HEK293T (cell line): ENCODE results near the gene EPN1.

Experiments used
- CTCF ChIA-PET: fragments of 350-600 bp; formaldehyde crosslinking; extraction: SDS; loops from one replicate; lab custom pipeline; 2021; ENCODE audit warnings: antibody characterized with exemption, inconsistent platforms; lab: Yijun Ruan, JAX
- POLR2A ChIA-PET: fragments of 350-600 bp; formaldehyde crosslinking; extraction: SDS; loops from one replicate; lab custom pipeline; 2020; ENCODE audit warnings: antibody characterized with exemption, inconsistent platforms; lab: Yijun Ruan, JAX
- DNase-seq: peaks from one replicate; pipeline ENCODE4 v3.0.0; 2012; ENCODE audit warnings: mixed read lengths; ENCODE audit errors: extremely low spot score
- ARNT ChIP-seq: fragments of 450-650 bp; IDR thresholded peaks from 2 replicates; pipeline ENCODE4 v1.6.1; 2017; ENCODE audit warnings: mild to moderate bottlenecking
- BHLHE40 ChIP-seq: fragments of 450-650 bp; IDR thresholded peaks from 2 replicates; pipeline ENCODE4 v1.6.1; 2016; ENCODE audit warnings: mild to moderate bottlenecking, moderate library complexity, borderline replicate concordance
- CTBP1 ChIP-seq: fragments of 450-650 bp; IDR thresholded peaks from 2 replicates; pipeline ENCODE4 v1.6.1; 2016; ENCODE audit warnings: borderline replicate concordance
- ELF4 ChIP-seq: fragments of 450-650 bp; IDR thresholded peaks from 2 replicates; pipeline ENCODE4 v1.6.1; 2017; ENCODE audit warnings: antibody characterized with exemption
- FOXA1 ChIP-seq: fragments of 450-650 bp; IDR thresholded peaks from 2 replicates; pipeline ENCODE4 v1.6.1; 2016; ENCODE audit warnings: mild to moderate bottlenecking
- FOXK2 ChIP-seq: fragments of 450-650 bp; IDR thresholded peaks from 2 replicates; pipeline ENCODE4 v1.6.1; 2016; ENCODE audit warnings: mild to moderate bottlenecking
- FOXM1 ChIP-seq: fragments of 450-650 bp; IDR thresholded peaks from 2 replicates; pipeline ENCODE4 v1.6.1; 2017; ENCODE audit warnings: mild to moderate bottlenecking, borderline replicate concordance
- HDGF ChIP-seq: fragments of 450-650 bp; IDR thresholded peaks from 2 replicates; pipeline ENCODE4 v1.6.1; 2017; ENCODE audit warnings: antibody characterized with exemption, borderline replicate concordance
- L3MBTL2 ChIP-seq: fragments of 450-650 bp; conservative IDR thresholded peaks from 2 replicates; pipeline ENCODE4 v1.6.1; 2016; ENCODE audit warnings: mild to moderate bottlenecking
- LEF1 ChIP-seq: fragments of 450-650 bp; IDR thresholded peaks from 2 replicates; pipeline ENCODE4 v1.6.1; 2017; ENCODE audit warnings: mild to moderate bottlenecking, borderline replicate concordance
- NFRKB ChIP-seq: fragments of 450-650 bp; IDR thresholded peaks from 2 replicates; pipeline ENCODE4 v1.6.1; 2016; ENCODE audit warnings: mild to moderate bottlenecking, moderate library complexity
- SP1 ChIP-seq: fragments of 450-650 bp; IDR thresholded peaks from 2 replicates; pipeline ENCODE4 v1.6.1; 2017
- SUZ12 ChIP-seq: fragments of 450-650 bp; IDR thresholded peaks from 2 replicates; pipeline ENCODE4 v1.6.1; 2016; ENCODE audit warnings: mild to moderate bottlenecking
- TARDBP ChIP-seq: fragments of 450-650 bp; IDR thresholded peaks from 2 replicates; pipeline ENCODE4 v1.6.1; 2016
- ZNF384 ChIP-seq: fragments of 450-650 bp; IDR thresholded peaks from 2 replicates; pipeline ENCODE4 v1.6.1; 2016
- TF ChIP-seq, protein P1 (sequence below): fragments of 450-650 bp; IDR thresholded peaks from 2 replicates; pipeline ENCODE4 v1.6.1; 2016

The EPN1 gene

DNA sequence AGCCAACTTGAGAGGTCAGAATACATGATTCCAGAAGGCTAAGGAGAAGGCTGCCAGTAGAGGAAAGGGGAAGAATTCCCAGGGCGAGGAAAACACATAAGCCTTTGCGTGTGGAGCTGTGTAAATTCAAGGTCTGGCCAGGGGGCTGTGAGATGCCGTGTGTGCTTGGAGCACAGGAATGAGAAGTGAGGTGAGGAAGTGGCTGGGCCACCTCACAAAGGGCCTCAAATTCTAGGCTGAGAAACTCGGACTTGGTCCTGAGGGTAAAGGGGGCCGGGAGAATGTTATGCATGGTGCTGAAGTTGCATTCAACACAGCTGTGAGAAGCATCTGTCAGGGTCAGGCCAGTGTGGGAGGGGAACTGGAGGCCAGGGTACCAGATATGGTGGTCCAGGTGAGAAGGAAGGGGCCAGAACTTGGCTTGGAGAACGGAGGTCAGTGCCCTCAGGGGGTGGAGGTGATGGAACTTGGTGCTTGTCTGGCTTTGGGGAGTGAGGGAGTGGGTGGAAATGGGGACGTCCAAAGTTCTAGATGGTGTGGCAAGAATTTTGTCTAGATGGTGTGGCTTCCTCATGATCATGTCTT lies 39.1 kb upstream of the EPN1 start:
- no peak for DNase-seq
- TF ChIP-seq L3MBTL2 (no peak), CTBP1 (no peak), FOXM1 (no peak), FOXK2 (no peak), ELF4 (no peak), BHLHE40 (no peak), NFRKB (no peak), HDGF (no peak)
- TF ChIP-seq, protein P1, sequence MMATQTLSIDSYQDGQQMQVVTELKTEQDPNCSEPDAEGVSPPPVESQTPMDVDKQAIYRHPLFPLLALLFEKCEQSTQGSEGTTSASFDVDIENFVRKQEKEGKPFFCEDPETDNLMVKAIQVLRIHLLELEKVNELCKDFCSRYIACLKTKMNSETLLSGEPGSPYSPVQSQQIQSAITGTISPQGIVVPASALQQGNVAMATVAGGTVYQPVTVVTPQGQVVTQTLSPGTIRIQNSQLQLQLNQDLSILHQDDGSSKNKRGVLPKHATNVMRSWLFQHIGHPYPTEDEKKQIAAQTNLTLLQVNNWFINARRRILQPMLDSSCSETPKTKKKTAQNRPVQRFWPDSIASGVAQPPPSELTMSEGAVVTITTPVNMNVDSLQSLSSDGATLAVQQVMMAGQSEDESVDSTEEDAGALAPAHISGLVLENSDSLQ = no peak
- ChIA-PET POLR2A (interaction anchor here (0.6 to 2.4 kb wide), 5 partner anchors 11 to 469 kb away, joined by 3 to 12 read pairs (median 3); partner anchors contain the start of genes CCDC106, U2AF2 and ZNF784), CTCF (interaction anchor here (0.6 kb wide), 2 partner anchors 18 to 36 kb away, joined by 3 to 5 read pairs; no protein-coding TSS in a partner anchor)

DNA sequence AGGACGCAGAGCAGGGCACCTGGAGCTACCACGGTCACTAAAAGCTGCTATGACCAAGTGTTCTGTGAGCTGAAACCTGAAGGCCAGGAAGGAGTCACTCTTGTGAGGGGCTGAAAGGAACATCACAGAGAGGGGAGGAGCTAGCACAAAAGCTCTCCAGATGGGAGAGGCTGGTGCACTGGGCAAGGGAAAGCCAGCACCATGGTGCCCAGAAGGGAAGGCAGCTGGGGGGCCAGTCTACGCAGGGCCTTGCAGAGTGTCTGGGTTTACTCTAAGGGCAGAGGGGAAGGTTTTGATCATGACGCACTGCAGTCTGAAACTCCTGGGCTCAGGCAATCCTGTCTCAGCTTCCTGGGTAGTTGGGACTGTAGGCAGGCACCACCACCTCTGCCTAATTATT lies 38.3 kb upstream of the EPN1 start:
- no peak for TF ChIP-seq ARNT
- no peak for TF ChIP-seq ELF4
- no peak for TF ChIP-seq CTBP1
- TF ChIP-seq BHLHE40 = no peak
- TF ChIP-seq L3MBTL2 = no peak
- no peak for TF ChIP-seq LEF1
- no peak for TF ChIP-seq FOXA1
- TF ChIP-seq HDGF = no peak
- TF ChIP-seq ZNF384 = no peak
- CTCF ChIA-PET = no interaction called here
- DNase-seq = no peak
- POLR2A ChIA-PET = interaction anchor here (0.6 to 2.4 kb wide), 7 partner anchors 8 to 577 kb away, joined by 3 to 12 read pairs (median 3); partner anchors contain the start of genes U2AF2 and ZNF784

DNA sequence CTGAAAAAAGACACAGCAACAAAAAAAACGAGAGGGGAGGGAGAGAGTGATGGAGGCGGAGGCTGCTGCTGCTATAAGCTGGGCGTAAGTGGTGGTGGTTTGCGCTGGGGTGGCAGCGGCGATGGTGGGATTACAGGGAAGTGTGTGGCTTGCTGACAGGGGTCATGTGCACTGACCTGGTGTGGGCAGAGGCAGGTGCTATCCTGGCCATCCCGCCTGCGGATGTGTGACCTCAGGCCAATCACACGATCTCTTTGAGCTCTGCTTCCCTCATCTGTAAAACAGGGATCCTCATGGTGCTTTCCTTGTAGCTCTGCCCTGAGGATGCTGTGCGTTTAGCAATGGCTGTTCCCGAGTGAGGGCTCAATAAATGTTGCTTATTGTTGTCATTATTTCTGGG lies 37.5 kb upstream of the EPN1 start:
- no peak for TF ChIP-seq SP1
- TF ChIP-seq BHLHE40 = no peak
- TF ChIP-seq L3MBTL2 = no peak
- TF ChIP-seq, protein P1 = no peak
- no peak for TF ChIP-seq ZNF384
- no peak for TF ChIP-seq LEF1
- no peak for TF ChIP-seq ELF4
- no peak for TF ChIP-seq FOXA1
- TF ChIP-seq TARDBP = no peak
- no peak for TF ChIP-seq CTBP1
- no peak for TF ChIP-seq SUZ12
- TF ChIP-seq HDGF = no peak
- TF ChIP-seq ARNT = no peak
- no peak for TF ChIP-seq FOXK2
- no peak for TF ChIP-seq NFRKB
- CTCF ChIA-PET = no interaction called here
- DNase-seq = no peak
- POLR2A ChIA-PET = interaction anchor here (1.2 to 2.4 kb wide), 4 partner anchors 9 to 17 kb away, joined by 3 to 12 read pairs (median 6); partner anchors contain the start of genes U2AF2 and ZNF784

DNA sequence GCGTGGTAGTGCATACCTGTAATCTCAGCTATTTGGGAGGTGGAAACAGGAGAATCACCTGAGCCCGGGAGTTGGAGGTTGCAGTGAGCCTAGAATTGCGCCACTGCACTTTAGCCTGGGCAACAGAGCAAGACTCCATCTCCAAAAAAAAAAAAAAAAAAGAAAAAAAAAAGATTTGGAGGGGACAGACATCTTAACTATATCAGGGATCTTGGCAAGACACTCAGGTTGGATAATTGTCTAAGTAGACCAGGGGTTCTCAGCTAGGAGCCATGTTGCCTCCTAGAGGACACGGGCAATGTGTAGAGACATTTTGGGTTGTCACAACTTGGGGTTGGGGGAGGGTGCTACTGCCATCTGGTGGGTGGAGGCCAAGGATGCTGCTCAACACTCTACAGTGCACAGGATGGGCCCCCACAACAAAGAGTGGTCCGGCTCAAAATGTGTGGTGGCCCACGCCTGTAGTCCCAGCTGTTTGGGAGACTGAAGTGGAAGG lies 36.1 kb upstream of the EPN1 start:
- TF ChIP-seq ARNT = no peak
- TF ChIP-seq ELF4 = no peak
- TF ChIP-seq FOXA1 = no peak
- no peak for TF ChIP-seq L3MBTL2
- TF ChIP-seq, protein P1 = no peak
- TF ChIP-seq NFRKB = no peak
- no peak for TF ChIP-seq TARDBP
- no peak for TF ChIP-seq LEF1
- no peak for TF ChIP-seq SP1
- TF ChIP-seq ZNF384 = no peak; the same call in 1 of the 2 replicates
- no peak for TF ChIP-seq CTBP1
- TF ChIP-seq HDGF = no peak
- no peak for TF ChIP-seq FOXM1
- no peak for TF ChIP-seq SUZ12
- no peak for TF ChIP-seq FOXK2
- no peak for TF ChIP-seq BHLHE40
- POLR2A ChIA-PET = interaction anchor here (0.7 to 1.8 kb wide), 2 partner anchors 15 to 35 kb away, joined by 3 read pairs; no protein-coding TSS in a partner anchor
- CTCF ChIA-PET = interaction anchor here (0.6 to 1.3 kb wide), 6 partner anchors 10 to 395 kb away, joined by 3 to 6 read pairs (median 4); partner anchors contain the start of gene U2AF2
- DNase-seq = peak; percentile 26

DNA sequence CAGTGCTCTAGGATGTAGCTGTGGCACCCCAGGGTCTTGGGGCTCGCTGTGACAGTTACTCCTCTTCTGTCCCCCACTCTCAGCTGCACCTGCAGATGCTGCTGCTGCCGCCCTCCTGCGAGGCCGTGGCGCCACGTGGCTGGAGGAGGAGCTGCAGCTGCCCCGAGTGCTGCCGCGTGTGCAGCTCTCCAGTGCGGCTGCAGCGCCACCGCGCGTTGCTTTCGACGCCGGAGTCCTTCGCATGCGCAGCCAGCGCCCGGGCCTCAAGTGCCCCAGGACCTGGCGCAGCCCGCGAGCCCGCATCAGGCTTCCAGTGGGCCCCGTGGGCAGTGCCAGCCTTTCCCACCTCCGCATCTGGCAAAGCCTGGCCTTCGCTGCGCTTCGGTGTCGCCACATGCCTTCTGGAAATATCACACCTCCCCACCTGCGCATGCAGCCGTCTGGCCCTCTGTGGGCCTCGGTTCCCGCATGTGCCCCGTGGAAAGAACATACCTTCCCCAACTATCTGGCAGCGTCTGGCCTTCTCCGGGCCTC lies 34.9 kb upstream of the EPN1 start:
- POLR2A ChIA-PET = interaction anchor here (1.5 to 1.8 kb wide), 3 partner anchors 15 to 36 kb away, joined by 3 read pairs; partner anchors contain the start of gene U2AF2
- peak; percentile 70 for DNase-seq
- CTCF ChIA-PET = interaction anchor here (0.7 to 1.3 kb wide), 3 partner anchors 13 to 40 kb away, joined by 3 to 5 read pairs (median 4); partner anchors contain the start of gene ZNF524
- TF ChIP-seq TARDBP (no peak), FOXM1 (no peak), LEF1 (no peak), ELF4 (no peak), BHLHE40 (no peak), L3MBTL2 (peak; percentile 100), ZNF384 (no peak)
- TF ChIP-seq, protein P1 = no peak
